H9 (cell line): ENCODE data around the gene ACVR2B. TPM values are rescaled to one million over a fixed set of nuclear protein-coding genes. Genes with fewer than 3 reads are reported as not detected.
A peak's percentile ranks its signal among the peaks of the same experiment; 100 is the strongest.

ENCODE experiments used
- DNase-seq: peaks from one replicate; pipeline ENCODE4 v3.0.0-alpha.2; 2017
- H2AFZ ChIP-seq: one replicate; pipeline ENCODE4 v1.6.1; 2013; ENCODE audit warnings: mild to moderate bottlenecking, low read length, control low read depth, moderate library complexity
- H2AK5ac ChIP-seq: 2 replicates; pipeline ENCODE4 v1.6.1; 2013; ENCODE audit warnings: low read length, control low read depth, mixed read lengths; ENCODE audit not compliant: insufficient read length
- H2BK120ac ChIP-seq: one replicate; pipeline ENCODE4 v1.6.1; 2013; ENCODE audit warnings: low read depth, mild to moderate bottlenecking, low read length, control low read depth, inconsistent platforms; ENCODE audit not compliant: poor library complexity, severe bottlenecking
- H2BK12ac ChIP-seq: 2 replicates; pipeline ENCODE4 v1.6.1; 2013; ENCODE audit warnings: low read length, control low read depth, mixed read lengths, low read depth; ENCODE audit not compliant: insufficient read length
- H2BK15ac ChIP-seq: 2 replicates; pipeline ENCODE4 v1.6.1; 2013; ENCODE audit warnings: low read depth, low read length, control low read depth
- H2BK20ac ChIP-seq: one replicate; pipeline ENCODE4 v1.6.1; 2013; ENCODE audit warnings: low read depth, mild to moderate bottlenecking, low read length, control low read depth, inconsistent platforms; ENCODE audit not compliant: poor library complexity, severe bottlenecking
- H2BK5ac ChIP-seq: 2 replicates; pipeline ENCODE4 v1.6.1; 2013; ENCODE audit warnings: low read length, control low read depth, mixed read lengths; ENCODE audit not compliant: insufficient read length
- H3K14ac ChIP-seq: 2 replicates; pipeline ENCODE4 v1.6.1; 2013; ENCODE audit warnings: low read length, control low read depth; ENCODE audit not compliant: insufficient read depth
- H3K18ac ChIP-seq: 2 replicates; pipeline ENCODE4 v1.6.1; 2013; ENCODE audit warnings: low read depth, mild to moderate bottlenecking, mixed read lengths, low read length, control low read depth; ENCODE audit not compliant: insufficient read length
- H3K23ac ChIP-seq: 2 replicates; pipeline ENCODE4 v1.6.1; 2013; ENCODE audit warnings: low read length, control low read depth, mixed read lengths, low read depth; ENCODE audit not compliant: insufficient read length
- H3K23me2 ChIP-seq: 2 replicates; pipeline ENCODE4 v1.6.1; 2013; ENCODE audit warnings: low read depth, mild to moderate bottlenecking, mixed read lengths, low read length, control low read depth; ENCODE audit not compliant: insufficient read length, poor library complexity, severe bottlenecking
- H3K27ac ChIP-seq: 2 replicates; pipeline ENCODE4 v1.5.1; 2013; ENCODE audit warnings: low read length, control low read depth, mixed read lengths, low read depth; ENCODE audit not compliant: insufficient read length
- H3K27me3 ChIP-seq: 2 replicates; pipeline ENCODE4 v1.6.1; 2013; ENCODE audit warnings: low read length, control low read depth, inconsistent platforms; ENCODE audit not compliant: insufficient read depth
- H3K4ac ChIP-seq: 2 replicates; pipeline ENCODE4 v1.6.1; 2013; ENCODE audit warnings: low read depth, mild to moderate bottlenecking, control low read depth, inconsistent platforms, low read length, moderate library complexity
- H3K4me1 ChIP-seq: 2 replicates; pipeline ENCODE4 v1.6.1; 2013; ENCODE audit warnings: low read length, control low read depth, inconsistent platforms; ENCODE audit not compliant: insufficient read depth
- H3K4me2 ChIP-seq: 2 replicates; pipeline ENCODE4 v1.6.1; 2013; ENCODE audit warnings: low read length, control low read depth, mixed read lengths; ENCODE audit not compliant: insufficient read length, insufficient read depth
- H3K56ac ChIP-seq: 2 replicates; pipeline ENCODE4 v1.6.1; 2013; ENCODE audit warnings: low read depth, mild to moderate bottlenecking, mixed read lengths, low read length, control low read depth; ENCODE audit not compliant: insufficient read length
- H3K79me1 ChIP-seq: 2 replicates; pipeline ENCODE4 v1.6.1; 2013; ENCODE audit warnings: low read depth, mild to moderate bottlenecking, moderate library complexity, low read length, control low read depth, inconsistent platforms; ENCODE audit not compliant: insufficient read depth, poor library complexity, severe bottlenecking
- H3K79me2 ChIP-seq: 2 replicates; pipeline ENCODE4 v1.6.1; 2013; ENCODE audit warnings: low read length, control low read depth, inconsistent platforms; ENCODE audit not compliant: insufficient read depth
- H3K9ac ChIP-seq: 2 replicates; pipeline ENCODE4 v1.6.1; 2013; ENCODE audit warnings: low read length, control low read depth, mixed read lengths; ENCODE audit not compliant: insufficient read length; ENCODE audit errors: extremely low read depth
- H3K9me3 ChIP-seq: one replicate; pipeline ENCODE4 v1.6.1; 2013; ENCODE audit warnings: low read depth, low read length, inconsistent platforms; ENCODE audit not compliant: control insufficient read depth
- H3T11ph ChIP-seq: one replicate; pipeline ENCODE4 v1.6.1; 2013; ENCODE audit warnings: mild to moderate bottlenecking, low read length, control low read depth, inconsistent platforms
- H4K20me1 ChIP-seq: one replicate; pipeline ENCODE4 v1.6.1; 2013; ENCODE audit not compliant: control insufficient read depth, insufficient read length, insufficient read depth
- H4K5ac ChIP-seq: 2 replicates; pipeline ENCODE4 v1.6.1; 2013; ENCODE audit warnings: low read depth, mild to moderate bottlenecking, mixed read lengths, low read length, control low read depth; ENCODE audit not compliant: insufficient read length
- H4K8ac ChIP-seq: replicated peaks from 2 replicates; pipeline ENCODE4 v1.6.1; 2013; ENCODE audit warnings: low read length, control low read depth, mixed read lengths, low read depth; ENCODE audit not compliant: insufficient read length
- H4K91ac ChIP-seq: 2 replicates; pipeline ENCODE4 v1.6.1; 2013; ENCODE audit warnings: low read depth, mild to moderate bottlenecking, moderate library complexity, mixed read lengths, low read length, control low read depth; ENCODE audit not compliant: insufficient read length
- H3K27ac Mint-ChIP-seq, 3 experiments: 2 replicates in 2 of 3; 3 replicates in 1 of 3; pipeline ENCODE4 v1.8.0; 2020 to 2021; ENCODE audit warnings: mixed read lengths in 3 of 3, mild to moderate bottlenecking in 1 of 3, moderate library complexity in 1 of 3
- H3K27me3 Mint-ChIP-seq: 2 replicates; pipeline ENCODE4 v1.8.0; 2021; ENCODE audit warnings: low read depth, mild to moderate bottlenecking, moderate library complexity, mixed read lengths
- H3K36me3 Mint-ChIP-seq, 3 experiments: 2 replicates in 2 of 3; 3 replicates in 1 of 3; pipeline ENCODE4 v1.8.0; 2020 to 2021; ENCODE audit warnings: low read depth in 3 of 3, mixed read lengths in 3 of 3; ENCODE audit not compliant: insufficient read depth in 1 of 3
- H3K4me1 Mint-ChIP-seq, 2 experiments: 2 replicates each; pipeline ENCODE4 v1.8.0; 2020; ENCODE audit warnings: mixed read lengths in 2 of 2
- H3K4me3 Mint-ChIP-seq, 2 experiments: 2 replicates in 1 of 2; 3 replicates in 1 of 2; pipeline ENCODE4 v1.8.0; 2020 to 2021; ENCODE audit warnings: mild to moderate bottlenecking in 2 of 2, mixed read lengths in 2 of 2, moderate library complexity in 1 of 2
- H3K9me3 Mint-ChIP-seq, 2 experiments: 2 replicates in 1 of 2; 3 replicates in 1 of 2; pipeline ENCODE4 v1.8.0; 2020; ENCODE audit warnings: mild to moderate bottlenecking in 2 of 2, mixed read lengths in 2 of 2, moderate library complexity in 1 of 2
- CTCF ChIP-seq: fragments of 200-600 bp; sonication (generic); conservative IDR thresholded peaks from 3 replicates; pipeline ENCODE4 v1.8.0; 2021; ENCODE audit warnings: antibody characterized with exemption, mild to moderate bottlenecking
- WGBS: extraction: QIAGEN DNeasy Blood & Tissue Kit; methylation state at CpG from one replicate; pipeline ENCODE4 v1.1.7; 2013; ENCODE audit warnings: missing lambda C conversion rate, low lambda C conversion rate, mixed read lengths; ENCODE audit not compliant: insufficient read length; ENCODE audit errors: extremely low coverage; 5-methylcytosine and 5-hydroxymethylcytosine counted together
- total RNA-seq: library from RNA; stranded (reverse); gene quantifications from 2 replicates; pipeline ENCODE4 v1.2.1, GENCODE V29; 2021

ACVR2B gene
- total RNA-seq, 1 experiment from 2014 or later: 105 TPM

GRCh38 chr3:38480093-38480445 lies 26.4 kb downstream of the ACVR2B start:
- Histone ChIP-seq H3K9ac (no peak overlapping the region), H3K56ac (no peak overlapping the region), H3K27me3 (no peaks in the 10 kb centered on the region), H3K18ac (no peak overlapping the region), H2BK120ac (no peak overlapping the region), H4K5ac (no peak overlapping the region), H4K8ac (no peak overlapping the region), H3K79me2 (no peaks in the 10 kb centered on the region; the same call in 1 of the 2 replicates), H3K9me3 (no peaks in the 10 kb centered on the region), H2BK5ac (no peak overlapping the region), H2BK12ac (no peak overlapping the region), H2BK20ac (no peak overlapping the region), H3T11ph (no peak overlapping the region), H3K4ac (no peak overlapping the region), H2BK15ac (no peak overlapping the region), H2AFZ (no peak overlapping the region), H3K27ac (no peak overlapping the region), H3K23me2 (no peaks in the 10 kb centered on the region), H4K20me1 (peaks cover 2% of the 10 kb centered on the region), H3K4me1 (no peaks in the 10 kb centered on the region), H3K79me1 (no peaks in the 10 kb centered on the region), H4K91ac (no peak overlapping the region), H3K14ac (no peak overlapping the region), H3K23ac (no peak overlapping the region), H3K4me2 (no peak overlapping the region), H2AK5ac (no peak overlapping the region)
- Mint-ChIP-seq H3K27me3 (no peaks in the 10 kb centered on the region; the same call in 1 of the 2 replicates), H3K27ac (no peak overlapping the region), H3K4me3 (no peak overlapping the region), H3K36me3 (peaks cover 44 to 71% (median 70%) of the 10 kb centered on the region in 3 experiments), H3K4me1 (peaks cover 0 to 5% of the 10 kb centered on the region in 2 experiments; a peak in 2 of 4 replicates), H3K9me3 (no peaks in the 10 kb centered on the region)
- 0 out of 3 replicates have a peak, but pooled peaks have one; percentile 4 for TF ChIP-seq CTCF
- WGBS: no CpG with 5 or more reads among the region's 3 CpGs
- DNase-seq: no peak
